ENCODE data around the gene FER. TPM values are rescaled to one million over a fixed set of nuclear protein-coding genes. Genes with fewer than 3 reads are reported as not detected.

FER gene
- total and polyA plus RNA-seq, 9 of the 15 experiments (the other 6 are each of a cell fraction or from before 2014, with no cell fraction given), result 6.7 to 18.2 (median 8.9) TPM

- peak; percentile 46 for TF ChIP-seq ADNP (tag; IDR thresholded peaks at IDR 0.05)
- no peak for TF ChIP-seq SIN3A (IDR thresholded peaks at IDR 0.05; ENCODE audit: borderline replicate concordance in 2 of 2, control insufficient read depth in 1 of 2, low read depth in 2 of 2, low read length in 2 of 2)
- no peak for TF ChIP-seq ATF1 (CRISPR knock-in tag; IDR thresholded peaks at IDR 0.05)
- peak; percentile 27; the same call in 1 of the 2 replicates for TF ChIP-seq ATF1 (tag; IDR thresholded peaks at IDR 0.05)
- 0 out of 2 replicates have a peak, but pooled peaks have one; percentile 18 for TF ChIP-seq ZBTB2 (IDR thresholded peaks at IDR 0.05)
- TF ChIP-seq, protein P1, sequence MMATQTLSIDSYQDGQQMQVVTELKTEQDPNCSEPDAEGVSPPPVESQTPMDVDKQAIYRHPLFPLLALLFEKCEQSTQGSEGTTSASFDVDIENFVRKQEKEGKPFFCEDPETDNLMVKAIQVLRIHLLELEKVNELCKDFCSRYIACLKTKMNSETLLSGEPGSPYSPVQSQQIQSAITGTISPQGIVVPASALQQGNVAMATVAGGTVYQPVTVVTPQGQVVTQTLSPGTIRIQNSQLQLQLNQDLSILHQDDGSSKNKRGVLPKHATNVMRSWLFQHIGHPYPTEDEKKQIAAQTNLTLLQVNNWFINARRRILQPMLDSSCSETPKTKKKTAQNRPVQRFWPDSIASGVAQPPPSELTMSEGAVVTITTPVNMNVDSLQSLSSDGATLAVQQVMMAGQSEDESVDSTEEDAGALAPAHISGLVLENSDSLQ (IDR thresholded peaks at IDR 0.05), result peak; percentile 77
- no peak for TF ChIP-seq ZNF431 (CRISPR knock-in tag; IDR thresholded peaks at IDR 0.05)
- no peak for TF ChIP-seq ZFP1 (CRISPR knock-in tag; IDR thresholded peaks at IDR 0.05)
- 0 out of 2 replicates have a peak, but pooled peaks have one; percentile 28 for TF ChIP-seq MYC (IDR thresholded peaks at IDR 0.05; ENCODE audit: low read depth, low read length)
- 0 out of 2 replicates have a peak, but pooled peaks have one; percentile 24 for TF ChIP-seq MYC (CRISPR knock-in tag; IDR thresholded peaks at IDR 0.05; ENCODE audit: borderline replicate concordance, low read depth)
- TF ChIP-seq CBFA2T2 (conservative IDR thresholded peaks at IDR 0.05), result no peak
- TF ChIP-seq MCM3 (IDR thresholded peaks at IDR 0.05), result no peak
- TF ChIP-seq TEAD1 (CRISPR knock-in tag; IDR thresholded peaks at IDR 0.05), result 0 out of 4 replicates have a peak, but pooled peaks of 1 of the 2 experiments have one; percentile 47
- TF ChIP-seq RAD21 (CRISPR knock-in tag; conservative IDR thresholded peaks at IDR 0.05 in 1 of 2, IDR thresholded peaks at IDR 0.05 in 1 of 2), result peak in 1 of 2 experiments; percentile 10; a peak in 1 of 4 replicates
- TF ChIP-seq ZBTB17 (CRISPR knock-in tag; IDR thresholded peaks at IDR 0.05), result peak; percentile 98
- peak; percentile 49; the same call in 1 of the 2 replicates for TF ChIP-seq REST (IDR thresholded peaks at IDR 0.05; ENCODE audit: borderline replicate concordance)
- TF ChIP-seq REST (CRISPR knock-in tag; IDR thresholded peaks at IDR 0.05; ENCODE audit: low read depth), result no peak
- TF ChIP-seq ESRRA (IDR thresholded peaks at IDR 0.05; ENCODE audit: borderline replicate concordance, low read depth), result no peak
- peak; percentile 31; the same call in 1 of the 2 replicates for TF ChIP-seq FOXM1 (IDR thresholded peaks at IDR 0.05; ENCODE audit: low read depth)
- no peak for TF ChIP-seq FOXM1 (CRISPR knock-in tag; IDR thresholded peaks at IDR 0.05; ENCODE audit: low read depth)
Observed at GRCh38 chr5:108735790-108736189, 11.9 kb upstream of the FER start (continued).
